Posterior cingulate gyrus (tissue), 11 donors: ENCODE data around the gene NAA60.

ENCODE experiments used
- DNase-seq, 10 donors: peaks; one replicate each; pipeline versions ENCODE4 v3.0.0 to v3.0.0-alpha.2; 2020 to 2021; ENCODE audit warnings: mixed read lengths in 3 of 10
- intact Hi-C: fragments of 100-400 bp; cut with DNase I; formaldehyde crosslinking; loops from one replicate; pipeline ENCODE4 v1.15.1; 2023

The NAA60 gene

GRCh38 chr16:3480901-3481695 lies 37.6 kb downstream of the NAA60 start:
- peak in 1 of 10 donors; percentile 54 for DNase-seq
- intact Hi-C loops: no loop called here

GRCh38 chr16:3481696-3482658 lies 38.5 kb downstream of the NAA60 start:
- peak in 2 of 10 donors; percentile 54 to 77 for DNase-seq
- intact Hi-C loops: no loop called here

GRCh38 chr16:3482659-3483241 lies 39.3 kb downstream of the NAA60 start:
- intact Hi-C loops: no loop called here
- peak in 2 of 10 donors; percentile 47 to 73 for DNase-seq

- intact Hi-C loops: no loop called here
- peak in 3 of 10 donors; percentile 33 to 91 (median 77) for DNase-seq
Measured at GRCh38 chr16:3484318-3485096, 41.0 kb downstream of the NAA60 start.

GRCh38 chr16:3485097-3485745 lies 41.7 kb downstream of the NAA60 start:
- intact Hi-C loops: no loop called here

GRCh38 chr16:3485821-3486505 lies 42.5 kb downstream of the NAA60 start:
- DNase-seq: peak in 3 of 10 donors; percentile 54 to 77 (median 64)
- intact Hi-C loops: no loop called here

More at GRCh38 chr16:3485097-3485745, 41.7 kb downstream of the NAA60 start:
- DNase-seq: peak in 1 of 10 donors; percentile 47

- intact Hi-C loops: no loop called here
- DNase-seq: peak in 2 of 10 donors; percentile 25 to 71
Measured at GRCh38 chr16:3486506-3487215, 43.2 kb downstream of the NAA60 start.

GRCh38 chr16:3487521-3488410 lies 44.3 kb downstream of the NAA60 start:
- peak in 3 of 10 donors; percentile 59 to 75 (median 64) for DNase-seq
- intact Hi-C loops: no loop called here

GRCh38 chr16:3488801-3489200 lies 45.3 kb downstream of the NAA60 start:
- intact Hi-C loops: no loop called here
- DNase-seq: no peak

- DNase-seq: peak in 2 of 10 donors; percentile 51 to 69
Measured at GRCh38 chr16:3490911-3491629, 47.6 kb downstream of the NAA60 start.

GRCh38 chr16:3492356-3492755 lies 48.9 kb downstream of the NAA60 start:
- peak in 3 of 10 donors; percentile 37 to 67 (median 59) for DNase-seq
- intact Hi-C loops: no loop called here

More at GRCh38 chr16:3490911-3491629, 47.6 kb downstream of the NAA60 start:
- intact Hi-C loops: no loop called here

GRCh38 chr16:3494386-3494973 lies 51.0 kb downstream of the NAA60 start:
- peak in 2 of 10 donors; percentile 43 to 67 for DNase-seq
- intact Hi-C loops: no loop called here

GRCh38 chr16:3495176-3495575 lies 51.7 kb downstream of the NAA60 start, which contains the start of gene C16orf90:
Gene C16orf90 (minus strand): TSS chr16:3495489. CDS start chr16:3495421, 68 bp downstream.
- DNase-seq: peak in 2 of 10 donors; percentile 40 to 48
- intact Hi-C loops: no loop called here

- DNase-seq: peak in 2 of 10 donors; percentile 79 to 80
- intact Hi-C loops: no loop called here
Measured at GRCh38 chr16:3496386-3496785, 52.9 kb downstream of the NAA60 start.

- intact Hi-C loops: no loop called here
Measured at GRCh38 chr16:3497771-3498170, 54.3 kb downstream of the NAA60 start.

GRCh38 chr16:3498988-3499387 lies 55.5 kb downstream of the NAA60 start:
- intact Hi-C loops: no loop called here
- DNase-seq: peak in 2 of 10 donors; percentile 51 to 70

More at GRCh38 chr16:3497771-3498170, 54.3 kb downstream of the NAA60 start:
- DNase-seq: peak in 1 of 10 donors; percentile 28
